Measurements from ENCODE around the gene PBXIP1. TPM values are rescaled to one million over a fixed set of nuclear protein-coding genes. Genes with fewer than 3 reads are reported as not detected.

Gene PBXIP1
- total and polyA plus RNA-seq, 2 of the 13 experiments (the other 11 are each of a cell fraction or from before 2014, with no cell fraction given), result 16.3 to 31.9 TPM

GRCh38 chr1:154974102-154974807 lies 18.4 kb upstream of the PBXIP1 start, which contains the start of gene CKS1B (continued):
- TF ChIP-seq, protein P1, sequence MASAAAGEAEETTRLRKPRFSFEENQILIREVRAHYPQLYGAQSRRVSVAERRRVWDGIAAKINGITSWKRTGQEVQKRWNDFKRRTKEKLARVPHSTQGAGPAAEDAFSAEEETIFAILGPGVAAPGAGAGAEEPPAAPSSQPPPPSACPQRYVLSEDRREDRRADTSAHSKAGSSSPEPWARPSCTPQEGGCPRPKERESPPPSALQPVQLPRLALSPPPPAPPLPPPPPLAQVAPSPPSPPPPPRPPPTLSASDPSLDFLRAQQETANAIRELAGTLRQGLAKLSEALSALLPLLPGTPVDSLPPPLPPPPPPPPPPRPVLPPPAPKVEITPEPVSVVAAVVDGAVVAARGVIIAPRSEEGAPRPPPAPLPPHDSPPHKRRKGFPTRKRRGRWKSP (CRISPR knock-in tag; IDR thresholded peaks at IDR 0.05), result peak; percentile 87; the same call in 1 of the 2 replicates
- TF ChIP-seq, protein P2, sequence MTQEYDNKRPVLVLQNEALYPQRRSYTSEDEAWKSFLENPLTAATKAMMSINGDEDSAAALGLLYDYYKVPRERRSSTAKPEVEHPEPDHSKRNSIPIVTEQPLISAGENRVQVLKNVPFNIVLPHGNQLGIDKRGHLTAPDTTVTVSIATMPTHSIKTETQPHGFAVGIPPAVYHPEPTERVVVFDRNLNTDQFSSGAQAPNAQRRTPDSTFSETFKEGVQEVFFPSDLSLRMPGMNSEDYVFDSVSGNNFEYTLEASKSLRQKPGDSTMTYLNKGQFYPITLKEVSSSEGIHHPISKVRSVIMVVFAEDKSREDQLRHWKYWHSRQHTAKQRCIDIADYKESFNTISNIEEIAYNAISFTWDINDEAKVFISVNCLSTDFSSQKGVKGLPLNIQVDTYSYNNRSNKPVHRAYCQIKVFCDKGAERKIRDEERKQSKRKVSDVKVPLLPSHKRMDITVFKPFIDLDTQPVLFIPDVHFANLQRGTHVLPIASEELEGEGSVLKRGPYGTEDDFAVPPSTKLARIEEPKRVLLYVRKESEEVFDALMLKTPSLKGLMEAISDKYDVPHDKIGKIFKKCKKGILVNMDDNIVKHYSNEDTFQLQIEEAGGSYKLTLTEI (CRISPR knock-in tag; conservative IDR thresholded peaks at IDR 0.05), result no peak
- no peak; the same call in 1 of the 2 replicates for TF ChIP-seq ZNF580 (CRISPR knock-in tag; IDR thresholded peaks at IDR 0.05; ENCODE audit: borderline replicate concordance, low read depth)
- TF ChIP-seq ZNF513 (CRISPR knock-in tag; conservative IDR thresholded peaks at IDR 0.05), result no peak
- no peak; the same call in 1 of the 2 replicates for TF ChIP-seq ZNF607 (CRISPR knock-in tag; IDR thresholded peaks at IDR 0.05; ENCODE audit: borderline replicate concordance)
- no peak for TF ChIP-seq REST (IDR thresholded peaks at IDR 0.05; ENCODE audit: borderline replicate concordance in 1 of 2, low read depth in 1 of 2, low read length in 2 of 2)
- TF ChIP-seq, protein P3, sequence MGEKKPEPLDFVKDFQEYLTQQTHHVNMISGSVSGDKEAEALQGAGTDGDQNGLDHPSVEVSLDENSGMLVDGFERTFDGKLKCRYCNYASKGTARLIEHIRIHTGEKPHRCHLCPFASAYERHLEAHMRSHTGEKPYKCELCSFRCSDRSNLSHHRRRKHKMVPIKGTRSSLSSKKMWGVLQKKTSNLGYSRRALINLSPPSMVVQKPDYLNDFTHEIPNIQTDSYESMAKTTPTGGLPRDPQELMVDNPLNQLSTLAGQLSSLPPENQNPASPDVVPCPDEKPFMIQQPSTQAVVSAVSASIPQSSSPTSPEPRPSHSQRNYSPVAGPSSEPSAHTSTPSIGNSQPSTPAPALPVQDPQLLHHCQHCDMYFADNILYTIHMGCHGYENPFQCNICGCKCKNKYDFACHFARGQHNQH (CRISPR knock-in tag; IDR thresholded peaks at IDR 0.05), result no peak
- TF ChIP-seq ZNF816 (CRISPR knock-in tag; IDR thresholded peaks at IDR 0.05; ENCODE audit: borderline replicate concordance), result no peak; the same call in 1 of the 2 replicates
- no peak for TF ChIP-seq DNMT1 (CRISPR knock-in tag; IDR thresholded peaks at IDR 0.05)
- TF ChIP-seq ZNF446 (CRISPR knock-in tag; IDR thresholded peaks at IDR 0.05), result no peak
- TF ChIP-seq HOXD1 (CRISPR knock-in tag; IDR thresholded peaks at IDR 0.05), result no peak
- TF ChIP-seq CCAR2 (optimal IDR thresholded peaks at IDR 0.05; ENCODE audit: low read depth, low read length), result no peak
- TF ChIP-seq, protein P4, sequence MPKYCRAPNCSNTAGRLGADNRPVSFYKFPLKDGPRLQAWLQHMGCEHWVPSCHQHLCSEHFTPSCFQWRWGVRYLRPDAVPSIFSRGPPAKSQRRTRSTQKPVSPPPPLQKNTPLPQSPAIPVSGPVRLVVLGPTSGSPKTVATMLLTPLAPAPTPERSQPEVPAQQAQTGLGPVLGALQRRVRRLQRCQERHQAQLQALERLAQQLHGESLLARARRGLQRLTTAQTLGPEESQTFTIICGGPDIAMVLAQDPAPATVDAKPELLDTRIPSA (CRISPR knock-in tag; IDR thresholded peaks at IDR 0.05; ENCODE audit: borderline replicate concordance), result no peak
- TF ChIP-seq HMGA1 (CRISPR knock-in tag; conservative IDR thresholded peaks at IDR 0.05), result no peak
- no peak; the same call in 1 of the 2 replicates for TF ChIP-seq SOX5 (CRISPR knock-in tag; IDR thresholded peaks at IDR 0.05; ENCODE audit: borderline replicate concordance)
- TF ChIP-seq ARNT2 (CRISPR knock-in tag; IDR thresholded peaks at IDR 0.05; ENCODE audit: low read depth), result peak; percentile 93
- TF ChIP-seq PLRG1 (conservative IDR thresholded peaks at IDR 0.05), result no peak
- 0 out of 2 replicates have a peak, but pooled peaks have one; percentile 26 for TF ChIP-seq POLR2AphosphoS5 (IDR thresholded peaks at IDR 0.05; ENCODE audit: low read depth, low read length)
